Left ventricle myocardium superior (tissue), 1 donor: ENCODE measurements around the gene ETV6. TPM values are rescaled to one million over a fixed set of nuclear protein-coding genes. Genes with fewer than 3 reads are reported as not detected.
"Not testable (repeated sequence)": the region's sequence is repeated elsewhere in the genome, so short reads cannot be mapped to it uniquely, and the experiment has no call there.

ENCODE experiments used
- ATAC-seq: fragments of 200-7000 bp; cut with Tn5 transposase; one replicate; pipeline ENCODE4 v1.9.1; 2020; ENCODE audit warnings: mild to moderate bottlenecking, moderate library complexity
- DNase-seq: peaks from one replicate; pipeline ENCODE4 v3.0.0-alpha.2; 2020
- intact Hi-C: fragments of 100-400 bp; cut with micrococcal nuclease; formaldehyde crosslinking; loops from one replicate; pipeline ENCODE4 v1.11.0; 2022
- long read RNA-seq: library from polyadenylated mRNA; unstranded; transcript quantifications from one replicate; pipeline ENCODE4 v2.0.0, GENCODE V29; 2021
- total RNA-seq: library from RNA; stranded (reverse); fragmentation: NEBNext Ultra II Directional; extraction: Animal tissue kit (Norgen Biotek cat#: 25700); gene quantifications from one replicate; pipeline ENCODE4 v1.2.1, GENCODE V29; 2021
- donor health status: DM: no; HTN: yes; CAD: no; lungs with severe emphysema.

The ETV6 gene
- 14.7 TPM for total RNA-seq
- long read RNA-seq, full-length matches to known transcripts = 12 of 22 reads
- long read RNA-seq, partial matches to known transcripts = 6 of 22 reads
- long read RNA-seq, other reads (novel, unspliced or antisense) = 4 of 22 reads

DNA sequence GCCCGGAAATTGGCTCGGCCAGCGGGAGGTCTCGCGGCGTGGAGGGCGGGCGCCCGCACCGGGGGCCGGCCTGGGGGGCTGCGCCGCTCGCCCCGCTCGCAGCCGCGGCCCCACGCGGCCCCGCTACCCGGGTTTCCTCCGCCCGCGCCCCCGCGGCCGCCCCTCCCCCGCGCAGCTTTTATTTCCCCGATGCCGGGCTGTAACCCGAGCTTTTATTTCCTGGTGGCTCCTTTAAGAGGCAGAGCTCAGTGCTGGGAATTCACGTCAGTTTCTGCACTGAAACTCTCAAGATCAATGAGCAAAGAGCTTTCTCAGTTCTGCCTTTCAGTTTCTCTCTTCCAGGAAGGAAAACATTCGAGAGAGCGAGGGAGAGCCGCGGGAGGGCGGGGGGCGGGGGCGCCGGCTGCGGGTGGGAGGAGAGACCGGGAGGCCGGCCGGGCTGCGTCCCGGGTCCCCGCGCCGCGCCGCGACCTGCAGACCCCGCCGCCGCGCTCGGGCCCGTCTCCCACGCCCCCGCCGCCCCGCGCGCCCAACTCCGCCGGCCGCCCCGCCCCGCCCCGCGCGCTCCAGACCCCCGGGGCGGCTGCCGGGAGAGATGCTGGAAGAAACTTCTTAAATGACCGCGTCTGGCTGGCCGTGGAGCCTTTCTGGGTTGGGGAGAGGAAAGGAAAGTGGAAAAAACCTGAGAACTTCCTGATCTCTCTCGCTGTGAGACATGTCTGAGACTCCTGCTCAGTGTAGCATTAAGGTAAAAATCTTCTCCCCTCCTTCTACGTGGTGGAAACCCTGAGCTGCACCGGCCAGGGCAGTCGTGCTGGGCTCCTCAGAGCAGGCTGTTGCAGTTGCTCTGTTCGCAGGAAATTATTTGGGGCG is at the start of gene ETV6:
Gene ETV6, plus strand, starts transcription at position 262 of the 873 bp plus-strand sequence. Its CDS starts 454 bp downstream, at position 716.
- ATAC-seq (peak; percentile 25), DNase-seq (peak; percentile 75)
- intact Hi-C loops = loop anchor here (10.0 kb wide), 1 partner anchor 165 kb away; no protein-coding TSS in a partner anchor

DNA sequence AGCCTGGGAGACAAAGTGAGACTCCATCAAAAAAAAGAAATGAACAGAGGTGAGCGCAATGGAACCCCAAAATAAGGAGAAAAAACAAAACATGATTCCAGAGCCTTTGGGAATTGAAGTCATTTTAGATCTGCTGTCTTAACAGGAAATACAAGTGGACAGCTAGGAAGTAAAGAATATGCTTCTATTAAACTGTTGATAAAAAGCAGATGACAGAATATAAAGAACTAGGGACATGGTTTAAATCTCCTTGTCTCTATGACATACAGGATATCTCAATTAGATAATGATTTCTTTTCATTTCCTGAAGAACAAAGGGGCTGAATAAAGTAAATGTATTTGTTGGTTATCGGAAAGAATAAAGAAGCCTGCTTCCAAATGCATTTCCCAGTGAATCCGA is 49.3 kb upstream of the ETV6 start:
- intact Hi-C loops = no loop called here
- DNase-seq = no peak
- no peak for ATAC-seq

DNA sequence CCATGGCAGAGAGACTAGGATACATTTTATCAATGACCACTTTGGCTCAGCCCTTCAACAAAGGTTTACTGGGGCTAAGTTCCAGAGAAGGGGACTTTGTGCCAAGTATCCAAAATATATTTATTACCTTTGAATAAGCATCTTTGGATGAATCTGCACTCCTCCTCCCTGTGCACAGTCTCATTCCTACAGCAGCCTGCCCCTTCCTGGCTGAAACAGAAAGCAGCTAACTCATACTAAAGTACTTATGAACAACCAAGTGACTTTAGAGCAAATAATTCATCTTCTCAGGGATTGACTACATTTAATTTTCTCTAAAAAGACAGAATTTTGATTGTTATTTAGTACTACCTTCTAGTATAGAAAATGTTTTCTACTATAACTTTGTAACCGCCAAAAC is 47.8 kb upstream of the ETV6 start:
- DNase-seq = no peak
- ATAC-seq = no peak
- intact Hi-C loops = no loop called here

DNA sequence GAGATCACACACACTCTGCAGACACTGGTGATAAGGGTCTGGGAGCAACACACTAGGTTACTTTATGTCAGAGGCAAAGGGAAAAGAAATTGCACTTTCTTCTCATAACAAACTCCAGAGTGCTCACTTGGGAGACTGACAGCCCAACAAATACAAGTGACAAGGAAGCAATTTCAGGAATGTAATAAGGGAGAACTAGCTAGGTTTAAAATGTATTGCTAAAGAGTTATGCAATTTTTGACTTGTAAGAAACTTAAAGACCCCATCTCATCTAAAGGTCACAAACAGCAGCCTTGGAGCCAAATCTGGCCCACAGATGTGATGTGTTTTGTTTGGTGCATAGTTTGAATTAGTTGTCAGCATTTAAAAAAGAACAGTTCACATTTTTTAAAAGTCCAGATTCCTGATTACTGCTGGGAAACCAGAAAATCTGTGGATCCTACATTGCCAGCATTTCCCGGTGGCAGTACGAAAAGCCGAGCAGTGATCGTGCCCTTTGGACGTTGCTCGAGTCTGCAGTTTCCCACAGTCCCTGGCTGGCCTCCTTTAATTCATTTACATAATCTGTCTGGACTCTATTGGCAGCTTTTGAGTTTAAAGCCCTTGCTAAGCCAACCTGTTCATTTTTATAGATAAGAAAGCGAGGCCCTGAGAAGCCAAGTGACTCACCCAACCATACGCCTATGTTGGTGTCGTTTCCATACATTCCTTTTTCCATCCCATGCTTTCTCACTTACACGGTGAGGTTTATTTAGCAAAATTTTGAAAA is 42.0 kb upstream of the ETV6 start:
- intact Hi-C loops = no loop called here
- no peak for ATAC-seq
- DNase-seq = no peak

DNA sequence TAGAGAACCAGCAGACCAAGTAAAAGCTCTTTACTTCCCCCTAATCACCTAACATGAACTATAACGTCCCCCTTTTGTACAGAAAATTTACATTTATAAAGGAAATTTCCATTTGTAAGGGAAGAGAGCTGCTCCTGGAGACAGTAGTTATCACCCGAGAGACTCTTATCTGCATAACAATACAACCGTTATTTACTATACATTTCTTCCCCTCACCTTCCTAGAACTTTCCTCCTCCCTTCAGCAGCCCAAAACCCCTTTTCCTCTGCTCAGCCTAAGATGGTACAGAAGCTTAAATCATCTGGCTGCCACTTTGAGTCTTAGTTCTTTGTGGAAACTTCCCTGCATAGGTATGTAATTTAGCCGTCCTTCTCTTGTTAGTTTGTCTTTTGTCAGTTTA is 40.4 kb upstream of the ETV6 start:
- ATAC-seq (no peak), DNase-seq (no peak)
- intact Hi-C loops = no loop called here

DNA sequence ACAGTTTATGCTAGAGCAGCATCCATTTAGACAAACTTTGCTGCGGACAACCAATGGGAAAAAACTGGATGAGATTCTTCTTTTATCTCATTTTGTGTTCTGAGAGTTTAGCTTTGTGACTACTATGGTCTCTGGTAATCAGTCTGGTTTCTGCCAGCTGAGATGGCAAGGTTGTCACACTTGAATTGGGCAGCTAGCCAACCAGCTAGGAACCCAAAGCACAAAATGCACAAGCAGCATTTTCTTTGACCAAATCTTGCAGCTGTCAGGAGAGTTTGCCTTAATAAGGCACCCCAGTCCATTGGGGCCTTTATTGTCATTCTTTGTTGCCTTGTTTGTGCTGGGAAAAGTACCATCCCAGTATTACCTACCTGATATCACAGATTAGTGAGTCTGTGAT is 34.0 kb upstream of the ETV6 start:
- ATAC-seq (no peak), DNase-seq (no peak)
- intact Hi-C loops = no loop called here

DNA sequence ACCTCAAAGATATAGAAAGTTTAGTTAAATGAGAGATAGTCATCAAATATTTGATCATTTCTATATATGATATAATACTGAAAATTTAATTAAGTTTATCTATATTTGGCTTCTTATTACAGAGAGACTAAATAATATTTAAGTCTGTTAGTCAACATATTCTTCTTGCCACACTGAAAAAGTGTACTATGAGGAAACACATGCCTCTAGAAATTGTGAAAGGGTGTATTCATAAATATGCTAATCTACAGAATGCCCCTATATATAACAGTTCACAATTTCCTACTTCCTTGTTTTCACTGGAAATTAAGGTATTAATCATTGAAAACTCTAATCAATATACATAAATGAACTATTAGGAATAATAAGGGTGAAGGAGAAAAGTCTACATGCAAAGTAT is 31.4 kb upstream of the ETV6 start:
- no peak for ATAC-seq
- no peak for DNase-seq
- intact Hi-C loops = no loop called here

DNA sequence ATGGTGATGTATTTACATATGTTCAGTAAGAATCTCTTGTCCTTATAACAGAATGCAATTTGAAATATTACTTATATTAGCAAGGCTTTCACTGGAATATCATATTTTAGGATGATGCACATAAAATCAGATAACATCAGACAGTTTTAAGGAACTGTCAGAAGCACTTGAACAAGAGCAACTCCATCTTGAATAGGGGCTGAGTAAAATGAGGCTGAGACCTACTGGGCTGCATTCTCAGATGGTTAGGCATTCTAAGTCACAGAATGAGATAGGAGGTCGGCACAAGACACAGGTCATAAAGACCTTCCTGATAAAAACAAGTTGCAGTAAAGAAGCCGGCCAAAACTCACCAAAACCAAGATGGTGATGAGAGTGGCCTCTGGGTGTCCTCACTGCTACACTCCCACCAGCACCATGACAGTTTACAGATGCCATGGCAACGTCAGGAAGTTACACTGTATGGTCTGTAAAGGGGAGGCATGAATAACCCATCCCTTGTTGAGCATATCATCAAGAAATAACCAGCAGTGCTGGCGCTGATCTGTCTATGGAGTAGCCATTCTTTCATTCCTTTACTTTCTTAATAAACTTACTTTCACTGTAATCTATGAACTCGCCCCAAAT is 27.6 kb upstream of the ETV6 start:
- intact Hi-C loops = loop anchor here (5.0 kb wide), 1 partner anchor 410 kb away; no protein-coding TSS in a partner anchor
- peak; percentile 22 for ATAC-seq
- no peak for DNase-seq

DNA sequence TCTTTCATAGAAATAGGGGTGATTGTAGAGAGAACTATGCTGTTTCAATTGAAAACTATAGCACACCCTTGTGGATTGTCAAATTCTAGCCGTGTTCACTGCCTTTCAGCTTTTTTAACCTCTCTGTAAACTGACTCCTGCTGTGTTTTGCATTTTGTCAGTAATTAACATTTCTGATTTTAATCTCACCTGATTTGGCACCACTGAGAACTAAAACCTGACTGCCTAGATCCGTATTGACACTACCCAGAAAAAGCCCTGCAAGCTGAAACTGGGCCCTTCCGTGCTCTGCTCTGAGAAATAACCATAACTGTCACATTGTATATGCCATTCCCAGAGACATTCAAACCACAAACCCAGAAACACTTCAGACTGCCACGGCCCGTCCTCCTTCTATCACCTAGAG is 26.6 kb upstream of the ETV6 start:
- intact Hi-C loops = loop anchor here (5.0 kb wide), 1 partner anchor 409 kb away; no protein-coding TSS in a partner anchor
- DNase-seq (no peak), ATAC-seq (no peak)

DNA sequence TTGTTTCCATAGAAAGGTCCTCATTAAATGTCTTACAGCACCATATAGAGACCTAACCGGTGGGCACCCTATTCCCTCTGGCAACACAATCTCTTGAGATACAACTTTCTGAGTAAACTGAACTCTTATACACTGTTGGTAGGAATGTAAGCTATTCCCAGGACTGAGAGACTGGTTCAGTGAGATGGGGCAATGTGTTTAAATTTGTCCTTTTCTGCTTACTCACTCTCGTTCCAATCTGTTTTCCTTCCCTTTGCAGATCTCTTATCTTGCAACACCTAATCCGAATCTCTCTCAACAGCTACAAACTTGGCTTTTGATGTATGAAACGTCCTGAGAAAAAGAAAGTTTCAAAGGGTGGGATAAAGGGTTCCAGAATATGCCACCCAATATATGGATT is 26.1 kb upstream of the ETV6 start:
- intact Hi-C loops = loop anchor here (5.0 kb wide), 1 partner anchor 409 kb away; no protein-coding TSS in a partner anchor
- no peak for ATAC-seq
- no peak for DNase-seq

DNA sequence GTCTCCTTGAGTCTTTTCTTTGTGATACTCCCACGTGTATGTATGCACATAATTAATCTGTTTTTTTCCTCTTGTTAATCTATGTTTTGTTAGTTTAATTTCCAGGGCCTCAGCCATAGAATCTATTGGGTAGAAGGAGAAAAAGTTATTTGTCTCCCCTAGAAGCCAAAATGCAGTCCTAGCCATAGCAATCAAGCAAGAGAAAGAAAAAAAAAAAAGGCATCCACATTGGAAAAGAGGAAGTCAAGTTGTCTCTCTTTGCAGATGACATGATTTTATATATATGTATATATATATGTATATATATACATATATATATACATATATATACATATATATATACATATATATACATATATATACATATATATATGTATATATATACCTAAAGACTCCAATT is 25.4 kb upstream of the ETV6 start:
- ATAC-seq = no peak
- intact Hi-C loops = loop anchor here (5.0 kb wide), 1 partner anchor 408 kb away; no protein-coding TSS in a partner anchor
- no peak for DNase-seq

DNA sequence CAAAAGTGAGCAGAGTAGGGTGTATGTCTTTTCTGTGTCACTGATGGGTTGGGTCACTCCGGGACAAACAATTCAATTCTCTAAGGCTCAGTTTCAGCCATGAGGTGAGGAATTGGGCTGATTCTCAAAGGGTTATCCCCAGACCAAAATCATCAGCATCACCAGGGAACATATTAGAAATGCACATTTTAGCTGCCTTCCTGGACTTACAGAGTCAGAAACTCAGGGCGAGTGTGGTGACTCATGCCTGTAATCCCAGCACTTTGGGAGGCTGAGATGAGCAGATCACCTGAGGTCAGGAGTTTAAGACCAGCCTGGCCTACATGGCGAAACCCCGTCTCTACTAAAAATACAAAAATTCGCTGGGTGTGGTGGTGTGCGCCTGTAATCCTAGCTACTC is 21.8 kb upstream of the ETV6 start:
- intact Hi-C loops, DNase-seq, ATAC-seq: not testable (repeated sequence)

DNA sequence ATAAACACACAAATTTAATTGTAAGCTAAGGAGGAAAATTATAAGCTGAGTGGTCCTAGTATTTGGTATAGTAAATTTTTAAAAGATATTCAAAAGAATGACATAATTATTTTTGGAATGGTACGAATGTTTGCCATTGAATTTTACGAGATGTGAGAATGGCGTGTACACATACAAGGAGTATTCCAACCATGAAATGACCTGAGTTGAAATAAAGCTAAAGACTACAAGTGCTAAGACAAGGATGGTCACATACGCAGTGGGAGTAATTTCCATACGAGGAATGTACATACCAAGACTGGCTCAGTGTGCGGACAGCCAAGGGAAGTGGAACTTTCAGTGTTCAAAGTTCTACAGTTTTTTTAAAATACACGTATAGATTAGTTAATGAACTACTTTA is 21.1 kb upstream of the ETV6 start:
- ATAC-seq (no peak), DNase-seq (no peak)
- intact Hi-C loops = no loop called here

DNA sequence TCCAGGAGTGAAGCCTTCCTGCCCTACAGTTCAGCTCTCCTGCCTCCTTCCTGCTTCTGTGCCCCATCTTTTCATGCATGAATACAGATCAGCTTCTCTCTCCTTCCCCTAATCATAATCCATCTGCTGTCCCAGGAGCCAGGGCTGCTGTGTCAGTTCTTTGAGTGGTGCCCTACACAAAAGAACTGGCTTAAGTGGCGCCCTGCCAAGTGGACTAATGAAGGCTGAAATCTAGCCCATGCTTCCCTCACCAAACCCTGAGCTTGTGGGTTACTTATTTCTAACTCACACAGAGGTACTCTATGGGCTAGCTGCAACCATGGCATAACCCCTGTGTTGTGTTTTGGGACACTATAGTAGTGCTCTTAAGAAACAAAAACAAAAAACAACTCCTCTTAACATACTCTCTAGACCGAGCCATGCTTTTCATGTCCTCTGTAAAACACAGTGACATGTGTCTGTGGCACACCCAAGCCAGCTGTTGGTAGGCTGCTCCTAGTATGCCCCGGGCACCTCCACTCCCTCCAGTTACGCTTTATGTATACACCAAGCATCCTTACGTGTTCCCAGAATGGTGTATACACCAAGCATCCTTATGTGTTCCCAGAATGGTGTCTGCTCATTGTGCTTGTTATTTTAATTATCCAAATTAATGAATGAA is 19.3 kb upstream of the ETV6 start:
- peak; percentile 43 for DNase-seq

DNA sequence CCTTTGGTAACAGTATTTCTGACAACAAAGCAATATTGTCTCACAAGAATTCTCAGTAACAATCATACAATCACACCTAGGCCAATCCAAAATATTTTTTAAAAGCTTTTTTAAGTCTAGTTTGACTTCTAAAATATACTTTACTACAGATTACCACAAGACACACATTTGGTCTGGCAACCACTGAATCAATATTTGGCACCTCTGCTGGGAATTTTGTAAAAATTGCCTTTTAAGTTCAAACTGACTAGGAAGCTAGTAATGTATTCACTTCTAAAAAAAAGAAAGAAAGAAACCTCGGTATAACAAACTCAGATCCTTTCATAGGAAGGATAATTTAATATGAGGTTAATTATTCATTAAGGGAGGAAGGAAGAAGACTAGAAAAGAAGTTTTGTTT is 18.2 kb upstream of the ETV6 start:
- no peak for DNase-seq
- no peak for ATAC-seq
- intact Hi-C loops = no loop called here

More for the DNA sequence above, 19.3 kb upstream of the ETV6 start:
- no peak for ATAC-seq
- intact Hi-C loops = no loop called here

DNA sequence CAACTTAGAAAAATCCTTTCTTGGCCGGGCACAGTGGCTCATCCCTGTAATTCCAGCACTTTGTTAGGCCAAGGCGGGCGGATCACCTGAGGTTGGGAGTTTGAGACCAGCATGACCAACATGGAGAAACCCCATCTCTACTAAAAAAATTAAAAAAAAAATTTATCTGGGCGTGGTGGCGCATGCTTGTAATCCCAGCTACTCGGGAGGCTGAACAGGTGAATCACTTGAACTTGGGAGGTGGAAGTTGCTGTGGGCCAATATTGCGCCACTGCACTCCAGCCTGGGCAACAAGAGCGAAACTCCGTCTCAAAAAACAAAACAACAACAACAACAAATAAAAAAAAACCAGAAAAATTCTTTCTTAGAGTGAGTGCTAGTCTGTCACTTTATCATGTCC is 17.6 kb upstream of the ETV6 start:
- ATAC-seq, intact Hi-C loops, DNase-seq: not testable (repeated sequence)

DNA sequence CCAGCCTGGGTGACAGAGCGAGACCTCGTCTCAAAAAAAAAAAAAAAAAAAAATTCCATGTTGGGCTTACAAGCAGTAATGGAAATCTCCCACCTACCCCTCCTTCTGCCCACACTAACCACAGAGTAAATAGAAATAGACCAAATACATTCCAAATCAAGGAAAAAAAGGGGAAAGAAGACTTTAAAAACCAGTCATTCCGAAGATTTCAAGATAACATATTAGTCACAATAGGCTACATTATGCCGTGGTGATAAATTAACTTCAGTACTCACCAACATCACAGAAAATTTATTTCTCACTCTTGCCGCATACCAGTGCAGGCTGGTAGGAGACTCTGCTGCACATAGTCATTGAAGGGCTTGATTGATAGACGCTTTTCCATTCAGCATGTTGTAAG is 15.5 kb upstream of the ETV6 start:
- no peak for ATAC-seq
- intact Hi-C loops = no loop called here
- DNase-seq = no peak

DNA sequence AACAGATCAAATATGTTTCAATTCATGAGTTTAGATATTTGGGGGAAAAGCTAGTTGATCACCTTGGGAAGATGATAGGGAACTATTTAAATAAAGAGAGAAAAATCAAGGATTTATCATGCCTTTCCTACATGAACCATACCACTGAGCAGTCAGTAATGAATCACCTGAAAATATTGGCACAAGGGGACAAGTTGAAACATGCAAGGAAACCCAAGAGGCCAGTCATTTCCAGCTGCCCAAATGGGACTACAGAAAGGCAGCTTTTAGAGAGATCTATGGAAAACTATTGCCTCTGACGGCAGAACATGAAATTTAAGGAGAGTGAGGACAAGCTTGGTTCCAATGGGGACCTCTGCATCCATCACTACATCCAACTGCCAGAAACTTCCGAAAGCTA is 14.1 kb upstream of the ETV6 start:
- DNase-seq (no peak), ATAC-seq (no peak)
- intact Hi-C loops = no loop called here

DNA sequence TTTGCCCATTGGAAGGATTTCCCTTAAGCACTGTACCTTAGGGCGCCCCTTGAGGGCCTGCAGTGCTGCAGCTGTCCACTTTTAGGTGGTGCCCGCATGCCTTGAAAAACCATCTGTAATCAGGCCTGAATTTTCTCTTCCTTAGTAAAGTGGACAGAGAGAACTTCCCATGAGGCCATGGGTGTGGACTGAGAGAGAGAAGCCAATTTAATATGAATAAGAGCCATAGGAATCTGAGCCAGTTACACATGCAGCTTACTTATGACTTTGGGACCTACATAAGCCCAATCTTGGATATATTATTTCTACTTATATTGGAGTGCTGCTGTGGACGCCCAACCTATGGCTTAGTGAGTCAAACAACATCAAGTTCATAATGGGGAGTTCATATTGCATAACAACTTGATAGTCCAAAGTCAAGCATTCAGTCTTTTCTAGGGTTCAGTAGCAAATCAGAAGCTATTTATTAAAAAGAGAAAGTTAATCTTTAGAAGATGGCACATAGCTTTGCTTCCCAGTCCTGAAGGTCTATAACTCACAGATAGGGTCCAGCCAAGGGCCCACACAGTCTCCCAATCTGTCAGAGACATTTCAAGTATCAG is 11.1 kb upstream of the ETV6 start:
- ATAC-seq = peak; percentile 30
- intact Hi-C loops = no loop called here
- DNase-seq = no peak
